Activated CD4-positive, alpha-beta T cell treated with anti-CD3 and anti-CD28 coated beads for 24 hours (primary cell): ENCODE data around the gene HOXC9.

Source experiments
- DNase-seq, 2 donors: peaks; one replicate each; pipeline ENCODE4 v3.0.0-alpha.2; 2020; ENCODE audit warnings: low read depth in 2 of 2

Gene HOXC9

GRCh38 chr12:53976172-53976822, 23.7 kb upstream of the HOXC9 start:
- DNase-seq: no peak

- no peak for DNase-seq
Measured at GRCh38 chr12:53976823-53977595, 23.0 kb upstream of the HOXC9 start.

GRCh38 chr12:53977596-53978445, 22.1 kb upstream of the HOXC9 start:
- no peak for DNase-seq

- DNase-seq: no peak
Measured at GRCh38 chr12:53978477-53979356, 21.2 kb upstream of the HOXC9 start.

GRCh38 chr12:53980104-53980801, 19.7 kb upstream of the HOXC9 start:
- DNase-seq: no peak

- DNase-seq: no peak
Measured at GRCh38 chr12:53980802-53981496, 19.0 kb upstream of the HOXC9 start.

- no peak for DNase-seq
Measured at GRCh38 chr12:53981634-53982565, 18.1 kb upstream of the HOXC9 start.

GRCh38 chr12:53982648-53983567, 17.1 kb upstream of the HOXC9 start:
- no peak for DNase-seq

- DNase-seq: no peak
Measured at GRCh38 chr12:53983568-53983949, 16.4 kb upstream of the HOXC9 start.

- DNase-seq: no peak
Measured at GRCh38 chr12:53983950-53984572, 15.9 kb upstream of the HOXC9 start.

GRCh38 chr12:53984901-53985691, 14.9 kb upstream of the HOXC9 start, which contains the start of gene HOXC10:
TSS of gene HOXC10 (plus strand) at chr12:53985146. CDS start at chr12:53985260, 114 bp downstream.
- peak; percentile 69 to 88 for DNase-seq

GRCh38 chr12:53985692-53985993, 14.3 kb upstream of the HOXC9 start:
- DNase-seq: no peak

GRCh38 chr12:53985994-53986685, 13.8 kb upstream of the HOXC9 start:
- no peak for DNase-seq

GRCh38 chr12:53986686-53987483, 13.1 kb upstream of the HOXC9 start:
- no peak for DNase-seq

- DNase-seq: no peak
Measured at GRCh38 chr12:53987787-53988230, 12.2 kb upstream of the HOXC9 start.
